DMS114 treated with DMSO at 0.1 percent for 48 hours (cell line): Measurements from ENCODE around the gene GPC3.
A peak's percentile ranks its signal among the peaks of the same experiment; 100 is the strongest.
"Not testable (repeated sequence)": the region's sequence is repeated elsewhere in the genome, so short reads cannot be mapped to it uniquely, and the experiment has no call there.

Experiments used
- DNase-seq: peaks from one replicate; lab custom pipeline; 2025; ENCODE audit not compliant: unreplicated experiment; lab: John Stamatoyannopoulos, UW

Gene GPC3

GRCh38 chrX:133985164-133985966 lies at the start of gene GPC3:
GPC3 (minus strand) TSS chrX:133985594.
- peak; percentile 47 for DNase-seq

DNA sequence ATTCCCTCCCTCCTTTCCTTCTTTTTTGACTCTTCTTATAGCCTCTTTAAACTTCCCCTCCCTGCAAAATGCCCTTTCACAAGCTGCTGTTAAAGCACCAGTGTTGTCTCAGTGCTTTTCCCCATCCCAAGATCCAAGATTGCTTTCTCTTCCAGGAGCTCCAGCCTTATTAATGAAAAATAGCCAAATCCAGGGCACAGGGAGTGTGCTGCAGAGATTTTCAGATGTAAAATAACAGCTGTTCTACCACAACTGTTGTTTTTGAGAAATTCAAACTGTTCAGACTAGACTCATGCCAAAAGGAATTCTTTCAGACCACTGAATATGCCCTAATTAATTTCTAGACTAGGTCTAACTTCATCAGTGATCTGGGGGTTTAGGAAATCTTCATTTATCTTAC lies 47.0 kb upstream of the GPC3 start:
- DNase-seq, result no peak

DNA sequence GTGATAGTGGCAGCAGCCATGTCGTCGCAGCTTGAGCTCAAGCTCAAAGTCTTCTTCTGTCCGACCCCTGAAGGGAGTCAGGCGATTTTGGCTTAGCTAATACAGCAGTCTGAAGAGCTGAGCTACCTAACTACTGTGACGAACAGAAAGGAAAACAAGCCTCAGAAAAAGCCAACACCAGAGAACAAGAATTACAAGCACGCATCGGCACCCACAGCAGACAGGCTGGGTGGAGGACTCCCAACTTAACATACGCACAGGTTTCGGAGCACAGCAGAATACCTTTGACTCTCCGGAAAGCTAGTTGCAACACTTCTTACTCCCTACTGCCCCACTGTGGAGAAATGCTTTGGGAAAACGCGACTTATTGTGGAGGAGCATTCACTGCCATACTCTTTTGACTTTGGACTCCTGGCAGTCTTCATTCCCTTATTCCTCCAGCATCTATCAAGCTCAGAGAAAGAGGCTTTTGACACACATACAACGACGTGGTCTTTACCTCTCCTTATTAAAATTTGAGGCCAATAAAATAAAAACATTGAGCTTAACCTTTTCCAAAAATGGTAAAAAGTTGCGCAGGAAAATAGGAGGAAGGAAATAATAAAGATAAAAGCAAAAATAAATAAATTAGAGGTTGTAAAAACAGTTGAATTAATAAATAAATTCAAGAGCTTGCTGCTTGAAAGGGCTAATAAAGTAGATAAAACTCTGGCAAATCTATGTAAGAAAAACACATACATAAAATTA lies 41.3 kb upstream of the GPC3 start:
- peak; percentile 20 for DNase-seq

DNA sequence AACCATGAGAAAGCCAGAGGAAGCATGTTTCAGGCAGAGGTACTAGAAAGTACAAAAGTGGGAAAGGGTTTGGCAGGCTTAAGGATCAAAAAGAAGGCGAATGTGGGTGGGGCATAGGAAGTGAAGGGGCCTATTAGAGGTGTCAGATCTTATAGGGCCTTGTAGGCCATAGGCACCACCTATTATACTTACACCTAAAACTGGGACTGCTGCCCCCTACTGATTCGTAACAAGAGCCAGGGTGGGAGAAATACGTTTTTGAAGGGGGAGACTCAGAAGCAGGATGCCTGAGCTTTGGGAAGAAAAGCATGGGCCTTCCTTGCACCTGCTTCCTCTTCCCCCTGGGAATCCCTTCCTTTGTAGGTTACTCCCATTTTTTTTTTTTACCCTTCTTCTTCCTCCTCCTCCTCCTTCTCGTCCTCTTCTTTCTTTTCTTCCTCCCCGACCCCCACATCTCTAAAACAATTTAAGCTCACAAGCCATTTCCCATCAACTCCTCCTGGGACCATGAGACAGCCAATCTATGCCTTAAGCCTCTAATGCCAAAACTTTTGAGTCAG lies 40.7 kb upstream of the GPC3 start:
- DNase-seq, result no peak

DNA sequence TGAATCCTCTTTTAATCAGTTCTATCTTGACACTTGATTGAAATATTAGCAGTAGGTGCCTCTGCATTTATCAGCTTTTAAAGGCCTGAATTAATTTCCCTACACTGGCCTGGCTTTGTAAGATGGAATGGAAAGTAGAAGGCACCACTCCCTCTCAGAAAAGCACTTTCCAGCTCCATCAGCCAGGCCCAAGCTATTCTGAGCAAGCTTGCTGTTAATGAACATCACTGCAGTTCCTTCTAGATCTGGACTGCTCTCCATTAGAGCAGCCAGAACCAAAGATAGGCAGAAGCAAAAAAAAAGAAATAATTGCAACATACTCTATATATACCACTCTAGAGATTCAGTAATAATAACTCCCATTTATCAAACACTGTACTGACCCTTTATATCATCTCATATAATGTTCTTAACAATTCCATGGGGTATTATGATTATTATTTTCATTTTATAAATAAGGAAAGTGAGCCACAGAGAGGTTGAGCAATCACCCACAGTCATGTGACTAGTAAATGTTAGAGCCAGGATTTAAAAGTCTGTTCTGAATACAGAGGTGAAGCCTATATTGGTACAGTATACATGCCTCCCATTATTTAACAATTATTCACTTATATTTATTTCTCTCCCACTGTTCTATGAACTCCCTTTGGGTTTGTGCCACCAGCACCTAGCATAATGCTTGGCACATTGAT lies 39.4 kb upstream of the GPC3 start:
- no peak for DNase-seq

DNA sequence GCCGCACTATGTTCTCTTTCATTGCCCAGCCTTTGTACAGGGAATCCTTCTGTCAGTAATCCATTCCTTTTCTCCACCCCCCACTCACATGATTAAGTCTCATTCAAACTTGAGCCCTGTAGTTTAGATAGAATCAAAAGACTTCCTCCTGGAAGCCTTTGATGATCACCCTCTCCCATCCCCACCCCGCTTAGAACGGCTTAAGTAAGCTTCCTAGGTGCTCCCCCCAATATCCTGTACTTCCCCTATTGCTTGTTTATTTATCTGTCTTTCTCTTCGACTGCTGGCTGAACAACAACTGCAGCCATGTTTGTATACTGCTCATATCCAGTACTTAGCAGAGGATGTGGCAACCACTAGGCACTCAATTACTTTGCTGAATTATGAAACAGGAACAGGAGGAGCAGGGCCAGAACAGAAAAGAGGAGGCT lies 38.5 kb upstream of the GPC3 start:
- no peak for DNase-seq

DNA sequence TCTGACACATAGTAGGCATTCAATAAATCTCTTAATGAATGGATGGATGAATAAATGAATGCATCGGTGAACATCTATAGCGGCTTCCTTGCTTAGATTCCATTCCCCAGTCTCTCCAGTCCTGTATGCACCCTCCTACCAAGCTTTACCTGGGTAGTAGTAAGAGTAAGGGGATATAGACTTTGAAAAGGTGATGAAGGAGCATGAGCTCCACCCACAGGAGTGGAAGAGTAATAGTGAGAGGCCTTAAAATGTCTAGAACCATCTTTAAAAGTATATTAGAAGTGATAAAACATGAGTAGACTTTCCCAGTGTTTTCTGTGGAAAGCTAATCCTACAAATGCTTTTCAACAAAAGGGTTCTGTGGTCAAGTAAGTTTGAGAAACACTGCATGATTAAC lies 35.5 kb upstream of the GPC3 start:
- no peak for DNase-seq

GRCh38 chrX:134019567-134020206 lies 34.3 kb upstream of the GPC3 start:
- no peak for DNase-seq

DNA sequence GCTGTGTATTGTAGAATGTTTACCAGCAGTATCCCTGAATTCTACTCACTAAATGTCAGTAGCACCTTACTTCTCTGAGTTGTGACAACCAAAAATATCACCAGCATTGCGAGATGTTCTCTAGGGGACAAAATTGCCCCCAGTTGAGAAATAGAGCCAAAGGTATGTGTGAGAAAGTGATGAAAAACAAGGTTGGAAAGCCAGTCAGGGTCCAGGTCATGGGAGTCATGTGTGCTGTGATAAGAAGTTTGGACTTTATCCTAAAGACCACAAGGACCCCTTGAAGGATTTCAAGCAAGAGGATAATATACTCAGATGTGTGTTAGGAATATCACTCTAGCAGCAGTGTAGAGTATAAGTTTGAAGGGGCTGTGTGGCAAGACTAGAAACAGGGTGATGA lies 30.9 kb upstream of the GPC3 start:
- DNase-seq, result not testable (repeated sequence)

- DNase-seq, result not testable (repeated sequence)
These were observed 30.1 kb upstream of the GPC3 start for GRCh38 chrX:134015510-134015909.

GRCh38 chrX:134013524-134013923 lies 28.1 kb upstream of the GPC3 start:
- DNase-seq, result no peak

DNA sequence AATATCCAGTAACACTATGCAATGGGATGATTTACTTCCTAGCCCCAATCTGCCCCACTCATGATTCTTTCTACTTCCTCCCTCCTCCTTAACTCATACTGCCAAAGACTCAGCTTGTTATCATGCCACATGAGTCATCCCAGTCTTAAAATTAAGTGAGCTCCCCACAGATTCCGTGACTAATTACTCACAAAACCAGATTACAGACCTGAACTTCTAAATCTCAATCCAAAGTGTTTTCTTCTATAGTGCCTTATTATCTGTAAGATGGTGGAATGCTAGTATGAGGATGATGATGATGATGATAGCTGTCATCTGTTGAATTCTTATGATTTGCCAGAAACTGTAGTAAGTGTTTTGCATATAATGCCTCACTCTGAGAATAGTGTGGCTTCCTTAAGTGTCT lies 27.7 kb upstream of the GPC3 start:
- DNase-seq, result no peak

DNA sequence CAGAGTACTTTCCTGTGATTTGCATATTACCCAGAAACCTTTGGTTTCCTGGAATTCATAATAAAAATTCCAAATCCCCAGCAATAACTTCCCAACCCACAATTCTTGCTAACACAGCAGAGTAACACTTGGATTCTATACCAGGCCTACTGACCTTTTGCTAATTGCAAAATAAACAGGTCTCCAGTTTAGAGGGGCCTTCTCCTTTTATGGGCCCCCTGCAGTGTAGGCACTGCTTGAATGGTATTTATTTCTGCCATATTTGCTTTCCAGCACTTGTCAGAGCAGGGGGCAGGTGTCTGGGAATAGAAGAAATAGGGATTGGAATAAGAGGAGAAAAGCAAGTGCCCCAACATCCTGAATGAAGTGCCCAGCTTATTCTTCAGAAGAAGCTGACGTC lies 25.3 kb upstream of the GPC3 start:
- DNase-seq, result no peak

GRCh38 chrX:134007716-134008115 lies 22.3 kb upstream of the GPC3 start:
- no peak for DNase-seq

GRCh38 chrX:134006484-134007161 lies 21.2 kb upstream of the GPC3 start:
- no peak for DNase-seq

DNA sequence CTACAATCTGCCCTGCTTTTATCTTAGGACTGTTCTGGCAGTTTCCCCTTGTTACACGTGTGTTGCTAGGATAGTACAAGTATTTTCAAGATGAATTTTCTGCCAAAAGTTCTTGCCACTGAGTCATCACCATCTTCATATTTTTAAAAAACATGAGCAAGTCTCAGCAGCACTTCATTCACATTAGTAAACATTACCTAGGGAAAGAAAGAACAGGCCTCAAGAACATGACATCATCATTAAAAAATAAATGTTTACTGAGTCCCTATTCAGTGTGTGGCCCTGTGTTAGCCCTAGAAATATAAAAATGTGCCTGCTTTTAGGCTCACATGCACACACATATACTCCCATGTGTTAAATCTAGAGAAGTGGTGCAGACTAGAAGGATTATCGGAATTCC lies 18.7 kb upstream of the GPC3 start:
- no peak for DNase-seq

DNA sequence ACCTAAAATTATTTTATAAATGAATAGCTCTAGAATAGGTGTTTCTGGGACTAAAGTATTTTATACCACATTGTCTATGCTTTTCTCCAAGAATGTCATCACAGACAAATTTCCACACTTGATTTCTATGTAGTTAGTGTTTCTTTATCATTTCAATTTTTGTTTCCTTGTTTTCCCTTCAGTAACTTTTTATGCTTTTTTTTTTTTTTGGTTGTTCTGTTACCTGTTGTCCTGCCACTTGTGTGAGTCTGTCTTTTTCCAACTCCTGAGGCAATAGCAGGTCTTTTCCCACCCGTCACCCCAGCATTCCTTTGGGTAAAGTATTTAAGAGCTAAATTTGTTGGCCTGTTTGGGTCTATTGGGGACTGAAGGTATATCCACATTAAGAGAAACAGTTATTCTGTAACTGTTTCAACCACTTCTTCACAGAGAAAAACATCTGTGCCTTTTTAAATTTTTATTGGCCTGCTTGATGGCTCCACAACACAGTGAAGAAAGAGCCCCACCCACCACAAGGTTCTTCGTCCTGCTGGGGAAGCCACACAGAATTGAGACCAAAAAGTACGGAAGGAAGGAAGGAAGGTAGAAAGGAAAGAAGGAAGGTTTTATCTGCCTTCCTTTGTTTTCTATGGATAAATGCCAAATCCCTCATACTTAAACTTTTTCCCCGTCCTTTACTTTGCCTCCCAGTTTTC lies 17.7 kb upstream of the GPC3 start:
- no peak for DNase-seq

DNA sequence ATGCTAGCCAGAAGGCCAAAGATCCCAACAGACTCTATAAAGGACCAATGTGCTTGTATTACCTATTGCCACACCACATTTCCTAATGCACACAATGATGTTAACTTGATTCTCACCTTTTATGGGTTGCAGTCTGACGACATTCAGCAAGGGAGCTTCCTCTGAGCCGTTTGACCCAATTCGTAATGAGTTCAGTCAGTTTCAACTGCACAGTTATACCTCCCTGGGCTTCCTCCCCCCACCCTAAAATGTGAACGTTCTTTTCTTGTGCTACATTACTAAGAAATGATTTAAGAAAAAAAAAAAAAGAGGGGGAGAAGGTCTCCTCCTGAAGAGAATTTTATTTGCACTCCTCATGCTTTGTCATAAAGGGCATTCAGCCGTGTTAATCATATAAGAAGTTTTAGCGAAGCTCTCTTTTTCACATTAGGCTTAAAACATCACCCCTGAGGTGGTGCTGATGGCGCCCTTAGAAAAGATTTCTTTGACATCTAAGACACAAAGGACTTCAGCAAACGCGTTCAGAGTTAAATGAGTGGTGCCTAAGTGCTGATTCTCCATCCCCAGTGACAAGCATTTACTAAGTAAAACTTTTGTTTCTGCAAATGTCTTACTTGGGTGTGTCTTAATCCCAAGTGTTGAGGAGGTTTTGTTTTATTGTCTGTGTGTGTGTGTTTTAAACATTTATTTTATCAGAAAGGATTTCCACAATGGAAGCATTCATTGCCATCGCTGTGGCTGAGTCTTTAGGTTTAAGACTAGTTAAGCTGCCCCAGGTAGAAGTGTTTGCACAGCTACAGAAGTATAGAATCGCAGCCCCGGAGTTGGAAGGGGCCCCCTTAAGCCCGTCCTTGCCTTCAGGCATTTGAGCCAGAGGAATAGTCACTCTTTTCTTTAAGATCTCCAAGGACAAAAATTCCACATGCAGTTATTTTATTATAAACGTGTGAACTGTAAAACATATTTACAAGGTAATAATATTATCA lies 15.2 kb upstream of the GPC3 start:
- DNase-seq, result no peak
